ENCODE measurements around the gene ZDHHC12. TPM values are rescaled to one million over a fixed set of nuclear protein-coding genes. Genes with fewer than 3 reads are reported as not detected.

Gene ZDHHC12
- total and polyA plus RNA-seq, 2 donors (not counting 3 experiments of a cell fraction or from before 2014, with no cell fraction given), result 28.8 to 62.0 TPM

DNA sequence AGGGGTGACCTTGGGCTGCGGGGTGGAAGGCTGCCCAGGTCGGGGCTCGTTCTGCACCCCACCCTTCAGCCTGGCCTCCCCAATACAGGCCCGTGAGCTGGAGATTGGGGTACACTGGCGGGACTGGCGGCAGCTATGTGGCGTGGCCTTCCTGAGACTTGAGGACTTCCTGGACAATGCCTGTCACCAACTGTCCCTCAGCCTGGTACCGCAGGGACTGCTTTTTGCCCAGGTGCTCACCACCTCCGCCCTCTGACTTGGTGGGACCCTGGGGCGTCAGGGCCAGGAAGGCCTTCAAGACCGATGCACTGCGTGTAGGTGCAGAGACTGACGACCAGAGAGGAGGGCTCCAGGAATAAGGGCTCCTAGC lies 10.5 kb downstream of the ZDHHC12 start:
- H2AFZ ChIP-seq (ENCODE audit: low read depth, low read length), result no peak overlapping the region
- BruUV-seq (replicated peaks), result no TSS peak
- no peak overlapping the region for H3K4me2 ChIP-seq (ENCODE audit: insufficient read depth, low read length)
- POLR2A ChIA-PET, result no interaction called here
- no peak overlapping the region for H3K4me3 ChIP-seq (replicated peaks in 1 of 3; ENCODE audit: insufficient read depth in 1 of 3, low read depth in 1 of 3, low read length in 3 of 3)
- no peaks in the 10 kb centered on the region for H3K9me3 ChIP-seq (replicated peaks; ENCODE audit: control insufficient read depth, insufficient read depth, low read length)
- H3K4me1 ChIP-seq (ENCODE audit: control insufficient read depth, extremely low read depth, insufficient read depth, low read length), result no peaks in the 10 kb centered on the region
- intact Hi-C loops (cut with micrococcal nuclease), result no loop called here
- no peaks in the 10 kb centered on the region for H4K20me1 ChIP-seq (replicated peaks; ENCODE audit: control insufficient read depth, extremely low read depth, insufficient read depth, low read length)
- no peaks in the 10 kb centered on the region for H3K79me2 ChIP-seq (ENCODE audit: control insufficient read depth, insufficient read depth, low read length)
- dilution Hi-C loops (cut with MboI; ENCODE audit: extremely low pct_ligation_motif_present, low sequenced_read_pairs), result no loop called here
- H3K9ac ChIP-seq (replicated peaks; ENCODE audit: extremely low read depth, insufficient read depth, low read length), result no peak overlapping the region
- H3K9me1 ChIP-seq (replicated peaks; ENCODE audit: control insufficient read depth, extremely low read depth, insufficient read depth, low read length), result no peaks in the 10 kb centered on the region
- FAIRE-seq (no peak), DNase-seq (ENCODE audit: low read depth, low spot score) (no peak)
- CTCF ChIA-PET, result no interaction called here
- TF ChIP-seq CTCF (IDR thresholded peaks at IDR 0.05; ENCODE audit: extremely low read depth in 1 of 2, insufficient read depth in 1 of 2, low read depth in 1 of 2, low read length in 2 of 2) (no peak), EZH2 (IDR thresholded peaks at IDR 0.05; ENCODE audit: borderline replicate concordance, low read depth, low read length, severe bottlenecking) (no peak), GATA2 (IDR thresholded peaks at IDR 0.05; ENCODE audit: insufficient read depth, insufficient read length, low read depth, low read length) (no peak), JUN (IDR thresholded peaks at IDR 0.05; ENCODE audit: borderline replicate concordance, insufficient read depth, insufficient read length, low read depth) (no peak), FOS (IDR thresholded peaks at IDR 0.05; ENCODE audit: borderline replicate concordance, insufficient read depth, low read length) (no peak), POLR2A (IDR thresholded peaks at IDR 0.05; ENCODE audit: low read depth, low read length) (no peak)
- TF ChIP-seq, protein P1, sequence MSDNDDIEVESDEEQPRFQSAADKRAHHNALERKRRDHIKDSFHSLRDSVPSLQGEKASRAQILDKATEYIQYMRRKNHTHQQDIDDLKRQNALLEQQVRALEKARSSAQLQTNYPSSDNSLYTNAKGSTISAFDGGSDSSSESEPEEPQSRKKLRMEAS (IDR thresholded peaks at IDR 0.05; ENCODE audit: insufficient read depth, insufficient read length), result no peak
- H3K27me3 ChIP-seq (ENCODE audit: control insufficient read depth in 2 of 2, insufficient read depth in 2 of 2, low read length in 2 of 2), result no peaks in the 10 kb centered on the region
- H3K36me3 ChIP-seq (ENCODE audit: control insufficient read depth in 2 of 2, extremely low read depth in 1 of 2, insufficient read depth in 2 of 2, low read length in 2 of 2), result peaks cover 0 to 11% of the 10 kb centered on the region in 2 experiments
- no peak overlapping the region for H3K27ac ChIP-seq (ENCODE audit: insufficient read depth, low read depth, low read length)
